Measurements from ENCODE around the gene TUBG1.

- no peak for TF ChIP-seq CTCF (conservative IDR thresholded peaks at IDR 0.05; ENCODE audit: low read depth, low read length)
- TF ChIP-seq EZH2phosphoT487 (IDR thresholded peaks at IDR 0.05; ENCODE audit: borderline replicate concordance, low read length), result no peak
Measured at GRCh38 chr17:42655528-42655927, 46.0 kb downstream of the TUBG1 start.

Measured in PC-3 (cell line).